PFSK-1 (cell line): ENCODE measurements around the gene DCTPP1.

ENCODE experiments used
- POLR2AphosphoS5 ChIP-seq: IDR thresholded peaks from 2 replicates; pipeline ENCODE4 v1.6.1; 2012; ENCODE audit warnings: low read depth, mild to moderate bottlenecking, control low read depth, low read length, moderate library complexity
- SIN3A ChIP-seq: IDR thresholded peaks from 2 replicates; pipeline ENCODE4 v1.6.1; 2012; ENCODE audit warnings: mild to moderate bottlenecking, low read length, moderate library complexity, borderline replicate concordance; ENCODE audit not compliant: insufficient read depth

DNA sequence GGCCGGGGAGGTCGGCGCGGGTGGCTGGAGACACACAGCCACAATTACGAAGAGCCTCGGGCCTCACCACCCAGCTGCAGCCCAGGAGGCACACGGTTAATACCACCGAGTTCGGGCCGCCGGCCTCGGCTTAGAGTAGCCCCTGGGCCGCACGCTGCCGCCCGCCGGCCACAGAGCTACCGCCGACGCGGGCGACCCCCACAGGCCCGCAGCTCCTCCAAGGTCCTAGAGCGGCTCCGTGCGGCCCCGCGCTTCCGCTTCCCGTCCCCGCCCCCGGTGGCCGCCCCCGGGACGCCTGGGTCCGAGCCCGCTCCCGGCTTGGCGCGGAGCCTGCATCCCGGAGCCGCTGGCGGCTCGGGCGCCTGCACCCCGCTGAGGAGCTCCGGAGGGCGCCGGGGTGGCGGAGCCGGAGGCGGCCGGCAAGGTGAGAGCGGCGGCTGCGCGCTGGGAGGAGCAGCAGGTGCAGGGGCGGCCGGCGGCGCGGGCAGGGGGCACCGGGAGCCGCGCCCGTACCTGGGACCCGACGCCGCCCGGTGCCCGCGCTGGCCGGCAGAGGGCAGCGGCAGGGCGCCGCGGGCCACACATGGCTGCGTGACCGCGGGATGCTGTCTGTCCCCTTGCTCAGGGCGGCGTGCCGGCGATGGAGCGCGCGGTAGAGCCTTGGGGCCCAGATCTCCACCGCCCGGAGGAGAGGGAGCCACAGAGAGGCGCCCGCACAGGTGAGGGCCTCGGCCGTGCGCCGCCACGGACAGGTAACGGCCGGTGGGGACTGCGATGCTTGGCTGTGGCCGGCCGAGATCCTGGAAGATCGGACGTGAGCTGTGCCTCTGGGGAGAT is 34.5 kb downstream of the DCTPP1 start, which contains the start of gene ZNF48:
- TF ChIP-seq POLR2AphosphoS5 (no peak), SIN3A (0 out of 2 replicates have a peak, but pooled peaks have one; percentile 72)
